H1 (cell line): ENCODE measurements around the gene ITGAV. TPM values are rescaled to one million over a fixed set of nuclear protein-coding genes. Genes with fewer than 3 reads are reported as not detected.

ENCODE experiments used
- CTCF ChIA-PET: fragments of 300-600 bp; sonication (Branson Sonifier 250); formaldehyde crosslinking; loops from one replicate; lab custom pipeline; 2021; ENCODE audit not compliant: partially characterized antibody; lab: Charles Lee
- POLR2A ChIA-PET: fragments of 300-600 bp; sonication (Branson Sonifier 250); formaldehyde crosslinking; loops from one replicate; lab custom pipeline; 2021; ENCODE audit warnings: inconsistent platforms; ENCODE audit not compliant: partially characterized antibody; lab: Charles Lee
- DNase-seq, 2 experiments: peaks; one replicate each; pipeline versions ENCODE4 v3.0.0 to v3.0.0-alpha.2; 2010 to 2022; ENCODE audit warnings: low spot score in 2 of 2, low read depth in 1 of 2, mixed read lengths in 1 of 2
- FAIRE-seq: peaks from 2 replicates; lab custom pipeline; 2011; peaks lifted over from hg19 to GRCh38; lab: Jason Lieb, UNC
- H2AFZ ChIP-seq: 2 replicates; pipeline ENCODE4 v1.8.1; 2012; ENCODE audit warnings: low read length, inconsistent platforms
- H2AK5ac ChIP-seq: 2 replicates; pipeline ENCODE4 v1.6.1; 2013; ENCODE audit warnings: low read depth, low read length
- H2BK120ac ChIP-seq: replicated peaks from 2 replicates; pipeline ENCODE3; 2013; ENCODE audit warnings: low read depth, low read length, inconsistent platforms
- H2BK12ac ChIP-seq: 2 replicates; pipeline ENCODE4 v1.6.1; 2013; ENCODE audit warnings: low read depth, low read length
- H2BK15ac ChIP-seq: 2 replicates; pipeline ENCODE4 v1.6.1; 2013; ENCODE audit warnings: low read length
- H2BK20ac ChIP-seq: 2 replicates; pipeline ENCODE4 v1.6.1; 2013; ENCODE audit warnings: low read length
- H2BK5ac ChIP-seq: 2 replicates; pipeline ENCODE4 v1.6.1; 2013; ENCODE audit warnings: low read depth, low read length
- H3K14ac ChIP-seq: 2 replicates; pipeline ENCODE4 v1.6.1; 2013; ENCODE audit warnings: inconsistent platforms; ENCODE audit not compliant: insufficient read length
- H3K18ac ChIP-seq: 2 replicates; pipeline ENCODE4 v1.6.1; 2013; ENCODE audit warnings: low read length; ENCODE audit errors: extremely low read depth
- H3K23ac ChIP-seq: 2 replicates; pipeline ENCODE4 v1.6.1; 2013; ENCODE audit warnings: inconsistent platforms; ENCODE audit not compliant: insufficient read length
- H3K23me2 ChIP-seq: 2 replicates; pipeline ENCODE4 v1.6.1; 2013; ENCODE audit warnings: low read depth, low read length
- H3K27ac ChIP-seq: 2 replicates; pipeline ENCODE4 v1.6.1; 2011; ENCODE audit warnings: low read depth, low read length, inconsistent platforms
- H3K27me3 ChIP-seq, 4 experiments: replicated peaks in 1 of 4; 1 replicate in 1 of 4; 2 replicates in 3 of 4; pipeline versions ENCODE4 v1.6.1 to v1.8.1; 2011 to 2013; ENCODE audit warnings: low read length in 3 of 4, mild to moderate bottlenecking in 3 of 4, inconsistent platforms in 2 of 4, mixed read lengths in 2 of 4, moderate library complexity in 1 of 4; ENCODE audit not compliant: control insufficient read depth in 3 of 4, insufficient read depth in 3 of 4; ENCODE audit errors: extremely low read depth in 1 of 4
- H3K36me3 ChIP-seq, 4 experiments: 2 replicates each; pipeline versions ENCODE4 v1.6.1 to v1.8.1; 2011 to 2013; ENCODE audit warnings: mild to moderate bottlenecking in 4 of 4, low read length in 3 of 4, moderate library complexity in 2 of 4, control low read depth in 1 of 4, inconsistent platforms in 1 of 4; ENCODE audit not compliant: insufficient read depth in 4 of 4, control insufficient read depth in 2 of 4
- H3K4ac ChIP-seq: replicated peaks from 2 replicates; pipeline ENCODE3; 2013; ENCODE audit warnings: low read length, low read depth, mixed read lengths, inconsistent platforms; ENCODE audit not compliant: insufficient read length
- H3K4me1 ChIP-seq, 4 experiments: replicated peaks in 1 of 4; 1 replicate in 1 of 4; 2 replicates in 3 of 4; pipeline versions ENCODE4 v1.6.1 to v1.8.1; 2011 to 2013; ENCODE audit warnings: low read length in 3 of 4, inconsistent platforms in 2 of 4, mixed read lengths in 1 of 4; ENCODE audit not compliant: insufficient read depth in 4 of 4, control insufficient read depth in 3 of 4
- H3K4me2 ChIP-seq, 2 experiments: 2 replicates each; pipeline versions ENCODE4 v1.6.1 to v1.8.1; 2011 to 2013; ENCODE audit warnings: low read depth in 2 of 2, low read length in 2 of 2, control low read depth in 1 of 2, inconsistent platforms in 1 of 2, mild to moderate bottlenecking in 1 of 2; ENCODE audit not compliant: insufficient read depth in 1 of 2
- H3K4me3 ChIP-seq, 4 experiments: fragments of 200-600, 300-600 bp in 1 of 4; sonication (generic), shearing (Covaris generic), sonication (Bioruptor Twin) in 1 of 4; 2 replicates each; pipeline versions ENCODE4 v1.5.1 to v1.8.1; 2011 to 2016; ENCODE audit warnings: low read length in 4 of 4, low read depth in 3 of 4, control low read depth in 2 of 4, inconsistent platforms in 2 of 4, mild to moderate bottlenecking in 2 of 4, mixed read lengths in 1 of 4, moderate library complexity in 1 of 4; ENCODE audit not compliant: insufficient read depth in 2 of 4; ENCODE audit errors: extremely low read depth in 1 of 4
- H3K56ac ChIP-seq: replicated peaks from 2 replicates; pipeline ENCODE3; 2013; ENCODE audit warnings: low read depth, mild to moderate bottlenecking, mixed read lengths, low read length, inconsistent platforms; ENCODE audit not compliant: insufficient read length
- H3K79me1 ChIP-seq: 2 replicates; pipeline ENCODE4 v1.6.1; 2013; ENCODE audit warnings: low read depth, low read length, control low read depth
- H3K79me2 ChIP-seq, 2 experiments: 2 replicates each; pipeline versions ENCODE4 v1.6.1 to v1.8.1; 2012 to 2013; ENCODE audit warnings: low read length in 2 of 2, mild to moderate bottlenecking in 2 of 2, inconsistent platforms in 1 of 2; ENCODE audit not compliant: insufficient read depth in 2 of 2, control insufficient read depth in 1 of 2
- H3K9ac ChIP-seq, 4 experiments: replicated peaks in 1 of 4; 1 replicate in 1 of 4; 2 replicates in 3 of 4; pipeline versions ENCODE4 v1.6.1 to v1.8.1; 2011 to 2013; ENCODE audit warnings: low read depth in 3 of 4, low read length in 3 of 4, control low read depth in 2 of 4, mild to moderate bottlenecking in 2 of 4, moderate library complexity in 2 of 4, inconsistent platforms in 1 of 4; ENCODE audit errors: extremely low read depth in 1 of 4
- H3K9me3 ChIP-seq, 2 experiments: 2 replicates each; pipeline versions ENCODE4 v1.6.1 to v1.8.1; 2012 to 2013; ENCODE audit warnings: mild to moderate bottlenecking in 2 of 2, moderate library complexity in 2 of 2, control low read depth in 1 of 2, inconsistent platforms in 1 of 2, low read depth in 1 of 2, low read length in 1 of 2, mixed read lengths in 1 of 2; ENCODE audit not compliant: insufficient read depth in 2 of 2
- H4K20me1 ChIP-seq, 2 experiments: replicated peaks in 1 of 2; 2 replicates each; pipeline versions ENCODE3 to v1.8.1; 2011 to 2013; ENCODE audit warnings: inconsistent platforms in 2 of 2, low read length in 2 of 2, mild to moderate bottlenecking in 1 of 2; ENCODE audit not compliant: insufficient read depth in 2 of 2, control insufficient read depth in 1 of 2
- H4K5ac ChIP-seq: 2 replicates; pipeline ENCODE4 v1.6.1; 2013; ENCODE audit warnings: low read length, low read depth, mixed read lengths, inconsistent platforms; ENCODE audit not compliant: insufficient read length
- H4K8ac ChIP-seq: 2 replicates; pipeline ENCODE4 v1.8.0; 2013; ENCODE audit warnings: mild to moderate bottlenecking, moderate library complexity, low read length, inconsistent platforms; ENCODE audit not compliant: insufficient read depth; ENCODE audit errors: extremely low read depth
- H4K91ac ChIP-seq: replicated peaks from 2 replicates; pipeline ENCODE3; 2013; ENCODE audit warnings: low read length, mixed read lengths, inconsistent platforms; ENCODE audit not compliant: insufficient read length
- CBX8 ChIP-seq: fragments of 300-800, 300-1000 bp; sonication (generic); IDR thresholded peaks from 2 replicates; pipeline ENCODE4 v1.7.1; 2016; ENCODE audit warnings: low read depth, low read length, borderline replicate concordance
- GABPA ChIP-seq: IDR thresholded peaks from 2 replicates; pipeline ENCODE4 v1.6.1; 2011; ENCODE audit warnings: mild to moderate bottlenecking, low read length, moderate library complexity, borderline replicate concordance; ENCODE audit not compliant: insufficient read depth
- KDM5A ChIP-seq: fragments of 200-600 bp; IDR thresholded peaks from 2 replicates; pipeline ENCODE4 v1.7.1; 2012; ENCODE audit warnings: mild to moderate bottlenecking, low read length, inconsistent platforms, mixed read lengths
- NANOG ChIP-seq: IDR thresholded peaks from 2 replicates; pipeline ENCODE4 v1.6.1; 2011; ENCODE audit warnings: low read length, low read depth, mild to moderate bottlenecking, inconsistent platforms; ENCODE audit not compliant: insufficient read depth, poor library complexity, severe bottlenecking
- POLR2A ChIP-seq, 2 experiments: IDR thresholded peaks; 1 replicate in 1 of 2; 2 replicates in 1 of 2; pipeline ENCODE4 v1.6.1; 2011; ENCODE audit warnings: low read depth in 2 of 2, low read length in 2 of 2, mild to moderate bottlenecking in 2 of 2; ENCODE audit errors: control extremely low read depth in 1 of 2
- RBBP5 ChIP-seq: IDR thresholded peaks from 2 replicates; pipeline ENCODE4 v1.7.1; 2012; ENCODE audit warnings: low read depth, mild to moderate bottlenecking, inconsistent platforms, low read length, moderate library complexity, borderline replicate concordance
- SAP30 ChIP-seq: fragments of 300-600 bp; sonication (generic); IDR thresholded peaks from 2 replicates; pipeline ENCODE4 v1.7.1; 2012; ENCODE audit warnings: low read length, moderate library complexity, mild to moderate bottlenecking, inconsistent platforms; ENCODE audit not compliant: insufficient read depth, insufficient replicate concordance
- SIN3A ChIP-seq, 2 experiments: IDR thresholded peaks in 1 of 2; conservative IDR thresholded peaks in 1 of 2; 2 replicates each; pipeline ENCODE4 v1.6.1; 2011 to 2012; ENCODE audit warnings: low read length in 2 of 2, improper control_type of control experiment in 1 of 2, low read depth in 1 of 2, mild to moderate bottlenecking in 1 of 2
- SIX5 ChIP-seq: IDR thresholded peaks from 2 replicates; pipeline ENCODE4 v1.6.1; 2011; ENCODE audit warnings: mild to moderate bottlenecking, low read depth, low read length
- YY1 ChIP-seq: IDR thresholded peaks from 2 replicates; pipeline ENCODE4 v1.6.1; 2011; ENCODE audit warnings: low read depth, mild to moderate bottlenecking, low read length
- WGBS, 2 experiments: shearing (Covaris generic) in 1 of 2; methylation state at CpG; one replicate each; pipeline versions ENCODE4 v1.1.6 to v1.1.7; 2013 to 2015; ENCODE audit warnings: low lambda C conversion rate in 2 of 2, mixed read lengths in 2 of 2, inconsistent platforms in 1 of 2, low coverage in 1 of 2, missing lambda C conversion rate in 1 of 2; ENCODE audit not compliant: insufficient replicate concordance in 2 of 2, insufficient coverage in 1 of 2, insufficient read length in 1 of 2; ENCODE audit errors: extremely low coverage in 1 of 2, missing lambda C conversion rate in 1 of 2; 5-methylcytosine and 5-hydroxymethylcytosine counted together
- polyA plus RNA-seq, 7 experiments: library from polyadenylated mRNA; depleted of rRNA in 3 of 7; stranded (reverse) in 5 of 7; unstranded in 2 of 7; fragments of >200 nt in 5 of 7; fragments of 200-250 nt in 2 of 7; gene quantifications; 1 replicate in 5 of 7; 2 replicates in 1 of 7; 4 replicates in 1 of 7; pipeline versions ENCODE4 v1.2.1 to v1.2.3, GENCODE V29; 2011 to 2013; ENCODE audit warnings: missing spikeins in 2 of 7, mixed read lengths in 2 of 7
- total RNA-seq: library from RNA; stranded (reverse); fragmentation: NEBNext Ultra II Directional; extraction: Animal tissue kit (Norgen Biotek cat#: 25700); gene quantifications from 2 replicates; pipeline ENCODE4 v1.2.1, GENCODE V29; 2021
- TF ChIP-seq, protein P1 (sequence below), 3 experiments: IDR thresholded peaks; 1 replicate in 2 of 3; 2 replicates in 1 of 3; pipeline versions ENCODE4 v1.5.1 to v1.6.1; 2011; ENCODE audit warnings: low read length in 3 of 3, mild to moderate bottlenecking in 3 of 3, inconsistent platforms in 2 of 3, low read depth in 1 of 3, moderate library complexity in 1 of 3; ENCODE audit not compliant: insufficient read depth in 1 of 3; ENCODE audit errors: control extremely low read depth in 1 of 3

ITGAV gene
- total and polyA plus RNA-seq, 2 of the 8 experiments (the other 6 are each of a cell fraction or from before 2014, with no cell fraction given): 11.7 to 42.4 TPM

DNA sequence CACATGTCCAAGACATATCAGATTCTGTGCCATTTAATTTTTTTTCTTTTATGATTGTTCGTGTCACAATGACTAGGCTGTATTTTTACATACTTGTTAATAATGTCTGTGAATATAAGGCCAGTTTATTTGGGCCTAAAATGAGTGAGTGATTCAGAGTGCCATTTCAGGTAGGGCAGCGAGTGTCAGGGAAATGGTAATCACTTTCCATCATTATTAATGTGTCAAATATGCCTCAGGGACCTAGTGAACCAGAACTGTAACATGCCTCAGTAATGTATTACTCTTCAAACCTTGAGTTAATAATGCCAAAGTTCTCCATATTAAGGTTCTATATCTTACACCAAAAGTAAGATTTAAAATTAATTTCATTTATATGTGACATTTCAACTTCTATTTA, 112.6 kb downstream of the ITGAV start:
- 90% methylated on average over 2 of the region's 2 CpGs; no CpG with 5 or more reads in 1 of the 2 experiments for WGBS, 2 experiments
- Histone ChIP-seq H3K79me1 (no peaks in the 10 kb centered on the region), H4K8ac (no peak overlapping the region), H3K79me2 (peaks cover 0 to 49% of the 10 kb centered on the region in 2 experiments; a peak in 2 of 4 replicates), H4K5ac (no peak overlapping the region), H2BK15ac (no peak overlapping the region), H3K4me1 (no peaks in the 10 kb centered on the region), H2AK5ac (no peak overlapping the region), H3K27ac (no peak overlapping the region), H2BK5ac (no peak overlapping the region), H3K4me2 (no peak overlapping the region), H3K9ac (no peak overlapping the region), H3K23ac (no peak overlapping the region), H3K36me3 (no peaks in the 10 kb centered on the region), H3K9me3 (peaks cover 0 to 5% of the 10 kb centered on the region in 2 experiments; a peak in 1 of 4 replicates), H4K91ac (no peak overlapping the region), H2BK12ac (no peak overlapping the region), H2BK20ac (no peak overlapping the region), H3K27me3 (no peaks in the 10 kb centered on the region), H3K18ac (no peak overlapping the region), H3K4ac (no peak overlapping the region), H4K20me1 (peaks cover 0 to 2% of the 10 kb centered on the region in 2 experiments), H3K14ac (no peak overlapping the region), H2AFZ (no peak overlapping the region), H3K56ac (no peak overlapping the region), H2BK120ac (no peak overlapping the region), H3K4me3 (no peak overlapping the region), H3K23me2 (no peaks in the 10 kb centered on the region)
- ChIA-PET CTCF (no interaction called here), POLR2A (interaction anchor here (1.4 kb wide), 1 partner anchor 8 kb away, joined by 4 read pairs; no protein-coding TSS in a partner anchor)
- FAIRE-seq (no peak), DNase-seq (no peak)
- no peak for TF ChIP-seq SAP30
- TF ChIP-seq SIN3A (conservative IDR thresholded peaks at IDR 0.05 in 1 of 2, IDR thresholded peaks at IDR 0.05 in 1 of 2; ENCODE audit: low read depth in 1 of 2, low read length in 2 of 2): no peak
- no peak for TF ChIP-seq CBX8
- no peak for TF ChIP-seq POLR2A (IDR thresholded peaks at IDR 0.05; ENCODE audit: control extremely low read depth in 1 of 2, low read depth in 2 of 2, low read length in 2 of 2)
- no peak for TF ChIP-seq SIX5
- TF ChIP-seq, protein P1, sequence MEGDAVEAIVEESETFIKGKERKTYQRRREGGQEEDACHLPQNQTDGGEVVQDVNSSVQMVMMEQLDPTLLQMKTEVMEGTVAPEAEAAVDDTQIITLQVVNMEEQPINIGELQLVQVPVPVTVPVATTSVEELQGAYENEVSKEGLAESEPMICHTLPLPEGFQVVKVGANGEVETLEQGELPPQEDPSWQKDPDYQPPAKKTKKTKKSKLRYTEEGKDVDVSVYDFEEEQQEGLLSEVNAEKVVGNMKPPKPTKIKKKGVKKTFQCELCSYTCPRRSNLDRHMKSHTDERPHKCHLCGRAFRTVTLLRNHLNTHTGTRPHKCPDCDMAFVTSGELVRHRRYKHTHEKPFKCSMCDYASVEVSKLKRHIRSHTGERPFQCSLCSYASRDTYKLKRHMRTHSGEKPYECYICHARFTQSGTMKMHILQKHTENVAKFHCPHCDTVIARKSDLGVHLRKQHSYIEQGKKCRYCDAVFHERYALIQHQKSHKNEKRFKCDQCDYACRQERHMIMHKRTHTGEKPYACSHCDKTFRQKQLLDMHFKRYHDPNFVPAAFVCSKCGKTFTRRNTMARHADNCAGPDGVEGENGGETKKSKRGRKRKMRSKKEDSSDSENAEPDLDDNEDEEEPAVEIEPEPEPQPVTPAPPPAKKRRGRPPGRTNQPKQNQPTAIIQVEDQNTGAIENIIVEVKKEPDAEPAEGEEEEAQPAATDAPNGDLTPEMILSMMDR (IDR thresholded peaks at IDR 0.05; ENCODE audit: control extremely low read depth in 1 of 3, insufficient read depth in 1 of 3, low read depth in 1 of 3, low read length in 3 of 3): no peak
- no peak for TF ChIP-seq RBBP5
- no peak for TF ChIP-seq YY1
- no peak for TF ChIP-seq NANOG
- no peak for TF ChIP-seq GABPA
- TF ChIP-seq KDM5A: no peak
